Fibroblast of skin of left quadriceps (primary cell): ENCODE measurements around the gene COX4I2.

Experiments
- DNase-seq, 2 experiments: peaks; one replicate each; pipeline ENCODE4 v3.0.0-alpha.2; 2013; ENCODE audit warnings: low read depth in 2 of 2

The COX4I2 gene

GRCh38 chr20:31676609-31676989 lies 38.9 kb downstream of the COX4I2 start:
- no peak for DNase-seq

DNA sequence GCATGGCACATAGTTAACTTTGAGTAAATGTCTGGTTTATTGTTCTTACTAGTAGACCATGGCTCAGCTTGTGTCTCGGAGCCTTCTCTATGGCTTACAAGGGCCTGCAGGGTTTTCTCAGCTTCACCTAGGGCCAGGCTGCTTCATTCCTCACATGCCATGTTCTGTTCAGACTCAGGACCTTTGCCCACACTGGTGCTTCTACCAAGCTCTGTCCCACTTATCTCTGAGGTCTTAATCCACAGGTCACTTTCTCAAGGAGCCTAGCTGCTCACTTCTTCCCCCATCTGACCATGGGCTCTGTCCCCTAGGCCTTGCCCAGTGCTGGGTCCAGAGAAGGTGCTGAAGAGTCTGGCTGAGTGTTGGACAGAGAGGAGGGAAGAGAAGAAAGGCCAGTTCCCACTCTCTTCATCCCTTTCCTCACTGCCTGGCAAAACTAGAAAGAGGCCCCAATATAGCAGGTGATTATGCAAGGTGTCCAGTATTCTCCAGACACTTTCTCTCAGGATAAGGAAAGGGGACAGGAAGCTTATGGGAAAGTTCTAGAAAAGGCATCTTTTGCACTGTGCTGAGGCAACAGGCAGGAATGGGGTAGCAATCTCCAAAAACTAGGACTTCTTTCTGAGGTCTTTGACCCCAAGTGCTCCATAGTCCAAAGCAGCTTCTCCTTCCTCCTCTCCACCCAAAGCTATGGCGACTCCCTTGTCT lies 40.0 kb downstream of the COX4I2 start:
- no peak for DNase-seq

DNA sequence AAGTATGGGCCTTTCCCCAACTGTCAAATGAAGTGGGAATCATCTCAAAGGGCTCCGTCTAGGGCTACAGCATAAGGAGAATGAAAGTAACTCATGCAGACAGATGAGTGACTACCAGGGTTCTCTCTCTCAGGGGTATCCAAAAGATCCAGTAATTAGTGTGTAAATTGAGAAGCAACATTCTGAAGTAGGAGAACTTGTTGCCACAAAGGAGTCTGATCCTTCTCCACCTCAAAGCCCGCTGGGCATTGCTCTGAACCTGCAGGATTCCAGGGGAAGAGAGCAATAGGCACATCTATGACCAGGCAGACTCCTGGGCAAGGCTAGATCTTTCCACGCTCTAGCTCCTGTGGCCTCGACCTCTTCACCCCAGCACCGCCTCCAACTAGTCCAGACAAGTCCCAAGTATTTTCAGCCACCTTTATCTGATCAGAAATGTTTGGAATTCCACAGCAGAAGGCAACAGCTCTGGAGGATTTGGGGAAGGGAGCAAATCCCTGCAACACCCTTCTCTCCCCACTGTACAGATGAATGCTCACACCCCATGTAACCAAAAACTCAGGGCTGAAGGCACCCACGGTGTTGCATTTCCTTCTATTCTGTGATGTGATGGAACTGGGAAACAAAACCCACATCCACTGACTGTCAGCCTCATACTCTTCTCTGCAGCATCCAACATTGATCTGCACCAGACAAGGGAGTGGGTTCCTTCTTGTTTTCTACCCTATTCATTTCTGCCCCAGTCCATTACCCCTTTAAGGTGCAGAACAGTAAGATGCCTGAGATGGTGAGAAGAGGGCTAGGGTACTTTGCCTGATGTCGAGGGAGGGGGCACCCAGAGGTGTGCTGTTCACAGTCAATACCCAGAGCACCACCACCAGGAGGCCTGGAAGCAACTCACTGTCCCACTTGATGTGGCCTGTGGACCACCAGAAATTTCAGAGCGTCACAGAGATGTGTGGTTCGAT lies 41.0 kb downstream of the COX4I2 start:
- DNase-seq, result no peak

DNA sequence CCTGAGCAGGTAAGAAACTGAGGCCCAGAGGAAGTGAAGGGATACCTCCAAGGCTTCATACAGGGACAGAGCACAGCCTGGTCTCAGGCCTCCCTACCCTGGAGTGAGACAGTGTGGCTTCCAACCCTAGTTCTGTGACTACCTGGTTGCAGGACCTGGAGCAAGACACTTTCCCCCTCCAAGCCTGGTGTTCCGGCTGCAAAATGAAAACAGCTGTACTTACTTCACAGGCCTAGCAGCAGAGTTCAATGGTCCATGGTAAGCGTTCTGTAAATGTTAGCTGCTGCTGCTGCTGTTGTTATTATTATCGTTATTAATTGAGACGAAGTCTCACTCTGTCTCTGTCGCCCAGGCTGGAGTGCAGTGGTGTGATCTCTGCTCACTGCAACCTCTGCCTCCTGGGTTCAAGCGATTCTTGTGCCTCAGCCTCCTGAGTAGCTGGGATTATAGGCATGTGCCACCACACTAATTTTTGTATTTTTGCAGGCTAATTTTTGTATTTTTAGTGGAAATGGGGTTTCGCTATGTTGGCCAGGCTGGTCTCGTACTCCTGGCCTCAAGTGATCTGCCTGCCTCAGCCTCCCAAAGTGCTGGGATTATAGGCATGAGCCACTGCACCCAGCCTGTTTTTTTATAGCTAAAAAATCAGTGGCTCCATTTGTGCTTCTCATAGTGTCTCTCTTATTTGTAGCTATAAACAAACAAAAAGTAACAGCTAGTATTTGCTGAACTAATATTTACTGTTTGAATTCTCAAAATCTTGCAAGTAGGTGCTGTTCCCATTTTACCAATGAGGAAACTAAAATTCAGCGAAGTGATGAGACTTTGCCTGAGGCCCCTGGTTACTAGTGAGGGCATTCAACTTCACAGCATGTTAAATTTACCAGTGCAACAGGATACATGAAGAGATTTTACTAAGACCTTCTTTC lies 41.9 kb downstream of the COX4I2 start:
- DNase-seq, result no peak

GRCh38 chr20:31680286-31681127 lies 42.8 kb downstream of the COX4I2 start:
- DNase-seq, result no peak

GRCh38 chr20:31681128-31681727 lies 43.5 kb downstream of the COX4I2 start:
- DNase-seq, result no peak

DNA sequence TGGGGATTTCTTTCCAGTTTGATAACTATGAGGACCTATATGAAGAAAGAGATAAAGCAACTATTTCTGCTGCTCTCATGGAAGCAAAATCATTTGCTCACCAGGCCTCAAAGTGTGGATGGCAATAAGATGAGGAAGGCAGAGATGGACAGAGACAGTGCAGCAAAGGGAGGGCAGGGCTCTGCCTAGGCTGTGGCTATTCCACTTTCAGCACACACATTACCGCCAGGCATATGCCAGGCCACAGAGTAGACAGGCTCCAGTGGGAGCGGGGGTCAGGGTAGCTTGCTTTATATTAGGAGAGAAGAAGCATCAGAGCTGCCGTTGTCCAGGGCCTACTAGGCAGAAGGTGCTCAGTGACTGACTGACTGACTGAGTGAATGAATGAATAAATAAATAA lies 44.1 kb downstream of the COX4I2 start:
- DNase-seq, result no peak

- no peak for DNase-seq
Measured at GRCh38 chr20:31682352-31682751, 44.6 kb downstream of the COX4I2 start.

DNA sequence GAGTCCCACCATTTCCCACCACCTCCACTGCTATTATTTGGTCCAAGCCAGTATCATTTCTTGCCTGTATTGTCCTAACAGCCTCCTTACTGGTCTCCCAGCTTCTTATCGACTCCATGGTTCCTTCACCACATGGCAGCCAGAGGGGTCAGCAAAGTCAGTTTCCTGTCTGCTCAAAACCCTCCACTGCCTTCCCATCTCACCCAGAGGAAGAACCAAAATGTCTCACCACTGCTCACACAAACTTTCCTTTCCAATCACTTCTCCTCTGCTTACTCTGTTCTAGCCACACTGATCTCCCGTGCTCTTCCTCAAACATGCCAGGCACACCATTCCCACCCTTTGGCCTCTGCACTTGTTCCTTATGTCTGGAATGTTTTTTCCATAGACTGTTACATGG lies 45.2 kb downstream of the COX4I2 start:
- no peak for DNase-seq

DNA sequence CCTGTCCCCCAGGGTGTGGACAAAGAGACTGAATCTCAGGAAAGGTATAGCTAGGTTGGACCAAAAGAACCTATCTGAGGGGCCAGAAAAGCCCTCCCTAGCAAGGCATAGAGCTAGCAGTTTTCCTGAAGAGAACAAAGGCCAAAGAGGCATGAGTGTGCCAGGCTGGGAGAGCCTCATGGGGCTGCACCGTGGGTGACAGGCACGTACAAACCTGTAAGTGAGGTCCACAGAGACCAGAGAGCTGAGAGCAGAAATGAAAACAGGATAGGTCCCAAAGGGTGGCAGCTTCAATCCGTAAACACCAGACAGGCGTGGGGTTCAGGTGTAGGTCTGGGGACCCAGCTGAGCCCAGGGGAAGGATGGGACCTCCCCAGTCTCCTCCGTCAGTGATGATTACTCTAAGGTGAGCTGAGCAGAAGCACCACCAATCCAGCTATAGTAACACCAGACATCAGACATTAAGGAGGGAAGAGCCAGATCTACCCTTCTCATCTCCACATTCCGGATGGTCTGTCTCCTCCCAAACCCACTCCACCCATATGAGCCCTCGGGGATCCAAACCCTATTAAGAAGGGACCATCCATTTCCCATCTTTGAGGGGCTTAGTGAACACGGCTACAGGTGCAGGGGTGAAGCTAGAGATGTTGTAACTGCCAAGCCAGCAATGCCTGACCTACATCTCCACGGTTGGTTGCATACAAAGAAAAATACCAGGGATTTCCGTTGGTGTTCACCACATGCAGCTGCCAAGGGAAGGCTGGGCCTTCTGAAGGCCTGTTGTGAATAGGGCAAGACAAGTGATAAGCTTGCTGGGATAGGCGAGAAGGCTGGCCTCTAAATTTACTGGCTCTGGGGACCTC lies 46.7 kb downstream of the COX4I2 start:
- DNase-seq, result no peak

DNA sequence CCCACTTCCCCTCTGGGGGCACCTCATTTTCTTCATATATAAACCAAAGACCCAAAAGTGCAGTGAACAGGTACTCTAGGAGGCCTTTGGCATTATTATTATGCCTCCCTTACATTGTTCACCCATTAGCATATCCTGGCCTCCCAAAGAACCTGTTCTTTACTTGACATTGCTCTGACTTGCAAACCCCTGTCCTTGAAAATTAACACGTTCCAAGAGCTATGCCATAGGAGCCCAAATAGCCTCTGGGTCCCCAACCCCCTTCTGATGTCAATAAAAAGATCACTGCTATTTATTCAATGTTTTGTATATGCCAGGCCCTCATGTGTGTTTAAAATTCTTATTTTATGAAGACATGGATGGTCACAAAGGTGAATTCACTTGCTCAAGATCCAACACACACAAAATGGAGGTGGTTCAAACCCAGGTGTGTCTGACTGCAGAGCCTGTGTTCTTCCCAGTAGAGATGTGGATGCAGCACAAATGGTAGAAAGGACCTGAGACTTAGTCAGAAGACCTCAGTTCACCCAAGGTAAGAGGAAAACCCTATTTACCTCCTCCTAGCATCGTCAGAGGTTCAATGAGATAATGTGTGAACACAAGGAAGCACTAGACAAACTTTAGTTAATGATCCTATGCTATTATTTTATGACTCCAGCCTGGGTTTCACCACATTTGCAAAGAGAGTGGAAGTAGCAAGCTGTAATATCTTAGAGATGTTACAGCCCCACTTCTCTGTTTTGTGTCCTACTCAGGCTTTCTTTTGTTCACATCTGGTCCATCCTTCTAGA lies 48.3 kb downstream of the COX4I2 start:
- DNase-seq, result no peak

GRCh38 chr20:31687777-31688176 lies 50.1 kb downstream of the COX4I2 start:
- DNase-seq, result no peak

- no peak for DNase-seq
Measured at GRCh38 chr20:31689141-31689540, 51.4 kb downstream of the COX4I2 start.

DNA sequence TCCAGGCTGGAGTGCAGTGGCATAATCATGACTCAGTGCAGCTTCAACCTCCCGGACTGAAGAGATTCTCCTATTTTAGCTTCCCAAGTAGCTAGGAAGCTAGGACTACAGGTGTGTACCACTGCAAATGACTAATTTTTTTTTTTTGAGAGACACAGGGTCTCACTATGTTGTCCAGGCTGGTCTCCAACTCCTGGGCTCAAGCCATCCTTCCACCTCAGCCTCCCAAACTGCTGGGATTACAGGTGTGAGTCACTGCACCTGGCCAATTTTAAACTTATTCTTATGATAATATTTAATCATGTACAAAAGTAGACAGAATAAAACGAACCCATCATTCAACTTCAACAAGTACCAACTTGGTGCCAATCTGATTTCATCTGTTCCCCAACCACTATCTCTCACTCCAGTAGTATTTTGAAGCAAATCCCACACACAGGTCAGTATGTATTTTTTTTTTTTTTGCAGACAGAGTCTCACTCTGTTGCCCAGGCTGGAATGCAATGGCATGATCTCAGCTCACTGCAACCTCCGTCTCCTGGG lies 52.5 kb downstream of the COX4I2 start:
- no peak for DNase-seq

- DNase-seq, result peak; percentile 60 to 66
Measured at GRCh38 chr20:31691646-31692275, 54.0 kb downstream of the COX4I2 start.

GRCh38 chr20:31693402-31693801 lies 55.7 kb downstream of the COX4I2 start:
- DNase-seq, result no peak

- no peak for DNase-seq
Measured at GRCh38 chr20:31693987-31694661, 56.4 kb downstream of the COX4I2 start.
